K562 (cell line): Measurements from ENCODE around the gene ENOX2. TPM values are rescaled to one million over a fixed set of nuclear protein-coding genes. Genes with fewer than 3 reads are reported as not detected.

ENCODE experiments used
- ATAC-seq: fragments of 200-7000 bp; cut with Tn5 transposase; 3 replicates; pipeline ENCODE4 v1.9.1; 2020; ENCODE audit warnings: moderate library complexity
- BruUV-seq: library from RNA; stranded (reverse); fragments of 400-500 nt; replicated peaks from 2 replicates; lab custom pipeline; 2021; lab: Mats Ljungman, UMichigan
- CTCF ChIA-PET: fragments of 300-600 bp; formaldehyde crosslinking; extraction: SDS; loops from one replicate; lab custom pipeline; 2021; ENCODE audit warnings: low intra/inter-chr PET ratio; lab: Yijun Ruan, JAX
- POLR2A ChIA-PET: fragments of 300-600, 350-650 bp; sonication (Branson Sonifier 250); formaldehyde crosslinking; extraction: SDS; loops from one replicate; lab custom pipeline; 2021; ENCODE audit warnings: antibody characterized with exemption, inconsistent platforms; lab: Yijun Ruan, JAX
- DNase-seq, 4 experiments: peaks; one replicate each; pipeline versions ENCODE4 v3.0.0 to v3.0.0-alpha.2; 2011 to 2018; ENCODE audit warnings: low spot score in 3 of 4, mixed read lengths in 3 of 4; ENCODE audit errors: extremely low read depth in 1 of 4
- FAIRE-seq: peaks from 2 replicates; lab custom pipeline; 2011; peaks lifted over from hg19 to GRCh38; lab: Jason Lieb, UNC
- H2AFZ ChIP-seq: 2 replicates; pipeline ENCODE4 v1.6.0; 2011; ENCODE audit warnings: low read depth, low read length, control low read depth, inconsistent platforms
- H3K27ac ChIP-seq: fragments of 200-600 bp; 3 replicates; pipeline ENCODE4 v1.8.0; 2011; ENCODE audit warnings: low read depth, mild to moderate bottlenecking, control low read depth, inconsistent platforms, low read length, moderate library complexity, mixed read lengths; ENCODE audit errors: extremely low read depth
- H3K27me3 ChIP-seq, 2 experiments: fragments of 300-600 bp in 1 of 2; 2 replicates in 1 of 2; 3 replicates in 1 of 2; pipeline versions ENCODE4 v1.6.0 to v1.8.0; 2011; ENCODE audit warnings: inconsistent platforms in 2 of 2, low read length in 2 of 2, mild to moderate bottlenecking in 1 of 2, mixed read lengths in 1 of 2, moderate library complexity in 1 of 2; ENCODE audit not compliant: control insufficient read depth in 2 of 2, insufficient read depth in 2 of 2
- H3K36me3 ChIP-seq: fragments of 300-600 bp; 3 replicates; pipeline ENCODE4 v1.8.0; 2011; ENCODE audit warnings: mild to moderate bottlenecking, low read length, inconsistent platforms; ENCODE audit not compliant: control insufficient read depth, insufficient read depth
- H3K4me1 ChIP-seq, 2 experiments: fragments of 200-600 bp in 1 of 2; replicated peaks in 1 of 2; 2 replicates in 1 of 2; 3 replicates in 1 of 2; pipeline versions ENCODE4 v1.5.1 to v1.8.0; 2011; ENCODE audit warnings: inconsistent platforms in 2 of 2, low read length in 2 of 2, mild to moderate bottlenecking in 1 of 2, mixed read lengths in 1 of 2, moderate library complexity in 1 of 2; ENCODE audit not compliant: control insufficient read depth in 2 of 2, insufficient read depth in 2 of 2
- H3K4me2 ChIP-seq: 2 replicates; pipeline ENCODE4 v1.6.1; 2011; ENCODE audit warnings: low read length, control low read depth, inconsistent platforms, mixed read lengths; ENCODE audit not compliant: insufficient read depth
- H3K4me3 ChIP-seq: fragments of 200-600 bp; sonication (generic), shearing (Covaris generic); 2 replicates; pipeline ENCODE4 v1.5.1; 2016; ENCODE audit warnings: control low read depth, inconsistent platforms
- H3K79me2 ChIP-seq: fragments of 200-600 bp; 3 replicates; pipeline ENCODE4 v1.8.0; 2011; ENCODE audit warnings: low read length, inconsistent platforms; ENCODE audit not compliant: control insufficient read depth, insufficient read depth
- H3K9ac ChIP-seq, 2 experiments: 2 replicates each; pipeline versions ENCODE4 v1.6.0 to v1.6.1; 2011; ENCODE audit warnings: low read depth in 2 of 2, low read length in 2 of 2, control low read depth in 1 of 2, inconsistent platforms in 1 of 2, mild to moderate bottlenecking in 1 of 2, mixed read lengths in 1 of 2; ENCODE audit not compliant: insufficient read depth in 1 of 2
- H3K9me1 ChIP-seq: one replicate; pipeline ENCODE4 v1.6.0; 2011; ENCODE audit warnings: inconsistent platforms, mild to moderate bottlenecking, low read length, moderate library complexity; ENCODE audit not compliant: control insufficient read depth, insufficient read depth
- H3K9me3 ChIP-seq: replicated peaks from 2 replicates; pipeline ENCODE4 v1.5.1; 2011; ENCODE audit warnings: low read depth, low read length, inconsistent platforms; ENCODE audit not compliant: control insufficient read depth, insufficient read depth
- H4K20me1 ChIP-seq: replicated peaks from 2 replicates; pipeline ENCODE4 v1.6.1; 2011; ENCODE audit warnings: low read length, inconsistent platforms, mixed read lengths; ENCODE audit not compliant: control insufficient read depth, insufficient read depth
- CEBPB ChIP-seq: fragments of 450-650 bp; IDR thresholded peaks from 2 replicates; pipeline ENCODE4 v1.6.1; 2016; ENCODE audit warnings: missing genetic modification characterization, missing compliant biosample characterization
- NFYB ChIP-seq: IDR thresholded peaks from 2 replicates; pipeline ENCODE4 v1.6.1; 2011; ENCODE audit warnings: mild to moderate bottlenecking, moderate library complexity; ENCODE audit not compliant: insufficient read length; ENCODE audit errors: extremely low read depth
- PCBP1 ChIP-seq: fragments of 200-400 bp; formaldehyde crosslinking; IDR thresholded peaks from 2 replicates; pipeline ENCODE4 v1.6.1; 2018; ENCODE audit warnings: mild to moderate bottlenecking, low read depth, low read length; ENCODE audit not compliant: poor library complexity, severe bottlenecking
- PCBP2 ChIP-seq: fragments of 200-400 bp; formaldehyde crosslinking; IDR thresholded peaks from 2 replicates; pipeline ENCODE4 v1.6.1; 2018; ENCODE audit warnings: low read length, low read depth, mild to moderate bottlenecking, moderate library complexity; ENCODE audit not compliant: poor library complexity, severe bottlenecking
- RBBP5 ChIP-seq: fragments of 200-600 bp; sonication (generic); IDR thresholded peaks from 2 replicates; pipeline ENCODE4 v1.6.1; 2012; ENCODE audit warnings: borderline replicate concordance, mild to moderate bottlenecking, low read length, control low read depth, inconsistent platforms; ENCODE audit not compliant: insufficient read depth, poor library complexity, severe bottlenecking
- TAF1 ChIP-seq: IDR thresholded peaks from 2 replicates; pipeline ENCODE4 v1.6.1; 2011; ENCODE audit warnings: mild to moderate bottlenecking, low read length, moderate library complexity; ENCODE audit not compliant: insufficient read depth, control insufficient read depth, severe bottlenecking; ENCODE audit errors: extremely low read depth
- TRIM24 ChIP-seq, 2 experiments: fragments of 450-650 bp; IDR thresholded peaks; 2 replicates each; pipeline ENCODE4 v1.6.1; 2016
- YY1 ChIP-seq, 3 experiments: IDR thresholded peaks; 2 replicates each; pipeline ENCODE4 v1.6.1; 2011; ENCODE audit warnings: low read length in 2 of 3, mild to moderate bottlenecking in 2 of 3, moderate library complexity in 2 of 3, borderline replicate concordance in 1 of 3, control low read depth in 1 of 3, low read depth in 1 of 3; ENCODE audit not compliant: insufficient read depth in 3 of 3, insufficient replicate concordance in 2 of 3, control insufficient read depth in 1 of 3, insufficient read length in 1 of 3; ENCODE audit errors: extremely low read depth in 1 of 3
- ZNF175 ChIP-seq: fragments of 200-800 bp; sonication (Bioruptor generic); IDR thresholded peaks from 2 replicates; pipeline ENCODE4 v1.6.1; 2016; ENCODE audit warnings: low read depth, mild to moderate bottlenecking, missing genetic modification characterization, missing compliant biosample characterization
- ZNF561 ChIP-seq: fragments of 450-650 bp; formaldehyde crosslinking; conservative IDR thresholded peaks from 2 replicates; pipeline ENCODE4 v1.4.0; 2020; ENCODE audit warnings: mild to moderate bottlenecking, moderate library complexity
- WGBS: fragments of 100-300 bp; shearing (Covaris generic); methylation state at CpG from one replicate; pipeline ENCODE4 v1.1.6; 2016; ENCODE audit warnings: low coverage, mixed read lengths; ENCODE audit not compliant: insufficient coverage; ENCODE audit errors: missing lambda C conversion rate; 5-methylcytosine and 5-hydroxymethylcytosine counted together
- in situ Hi-C: fragments of 300-500 bp; cut with MboI; formaldehyde crosslinking; loops from 4 replicates; pipeline ENCODE4 v1.15.0; 2018; ENCODE audit warnings: inconsistent platforms, mixed read lengths
- intact Hi-C: fragments of 100-400 bp; cut with micrococcal nuclease; formaldehyde crosslinking; loops from 2 replicates; pipeline ENCODE4 v1.14.2; 2022
- polyA plus RNA-seq, 8 experiments: library from polyadenylated mRNA; depleted of rRNA in 4 of 8; stranded (reverse) in 5 of 8; unstranded in 3 of 8; fragments of >200 nt; fragmentation: Nextera tagmentation in 2 of 8; fragmentation: Illumina TruSeq in 1 of 8; extraction: Ambion mirVana in 2 of 8; extraction: Trizol in 1 of 8; gene quantifications; 2 replicates each; pipeline versions ENCODE4 v1.2.1 to v1.2.3, GENCODE V29; 2011 to 2014; ENCODE audit warnings: inconsistent platforms in 1 of 8, missing spikeins in 1 of 8
- total RNA-seq, 7 experiments: library from RNA; depleted of rRNA in 6 of 7; stranded (reverse); fragments of >200 nt in 6 of 7; fragmentation: Illumina TruSeq in 2 of 7; extraction: Trizol in 2 of 7; gene quantifications; 2 replicates each; pipeline versions ENCODE4 v1.2.1 to v1.2.3, GENCODE V29; 2011 to 2021; ENCODE audit warnings: low replicate concordance in 1 of 7

The ENOX2 gene
- total and polyA plus RNA-seq, 9 of the 15 experiments (the other 6 are each of a cell fraction or from before 2014, with no cell fraction given), result 6.1 to 24.0 (median 13.8) TPM

DNA sequence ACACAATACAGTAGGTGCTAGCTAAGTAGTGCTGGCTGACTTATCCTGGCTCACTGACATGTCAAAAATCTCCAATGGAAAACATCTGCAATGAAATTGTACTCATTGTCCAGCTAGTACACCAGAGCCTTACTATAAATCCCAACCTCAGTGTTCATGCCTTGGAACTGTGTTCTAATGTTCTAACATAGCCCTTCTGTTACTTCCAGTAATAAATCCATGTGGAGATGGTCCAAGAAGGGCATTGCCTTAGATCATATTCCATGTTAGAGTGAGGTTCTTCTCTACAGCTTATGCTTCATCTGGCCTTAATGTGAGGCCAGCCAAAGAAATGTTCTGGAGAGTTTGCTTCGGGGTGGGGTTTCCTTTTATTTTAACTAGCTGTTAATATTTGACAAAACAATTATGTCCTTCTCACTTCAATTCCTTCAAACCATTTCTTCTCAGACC lies 25.1 kb downstream of the ENOX2 start:
- H3K27me3 ChIP-seq, result no peaks in the 10 kb centered on the region
- in situ Hi-C loops (no loop called here), intact Hi-C loops (no loop called here)
- H3K79me2 ChIP-seq, result no peaks in the 10 kb centered on the region
- POLR2A ChIA-PET, result no interaction called here
- 82% methylated on average over 1 of the region's 1 CpG for WGBS
- H3K36me3 ChIP-seq, result no peaks in the 10 kb centered on the region
- H3K4me3 ChIP-seq, result no peak overlapping the region
- TF ChIP-seq CEBPB (tag), result no peak
- TF ChIP-seq NFYB, result no peak
- TF ChIP-seq PCBP1, result no peak
- no peak for TF ChIP-seq TRIM24 (IDR thresholded peaks at IDR 0.05)
- TF ChIP-seq ZNF561, result no peak
- no peak for TF ChIP-seq YY1 (IDR thresholded peaks at IDR 0.05; ENCODE audit: borderline replicate concordance in 1 of 3, control insufficient read depth in 1 of 3, extremely low read depth in 1 of 3, insufficient read depth in 3 of 3, insufficient read length in 1 of 3, insufficient replicate concordance in 2 of 3, low read depth in 1 of 3, low read length in 2 of 3)
- TF ChIP-seq TAF1, result no peak
- TF ChIP-seq RBBP5, result no peak
- TF ChIP-seq PCBP2, result no peak
- TF ChIP-seq ZNF175 (CRISPR knock-in tag), result no peak
- FAIRE-seq, result no peak
- H3K4me1 ChIP-seq, result peaks cover 0 to 18% of the 10 kb centered on the region in 2 experiments; a peak in 3 of 5 replicates
- H3K27ac ChIP-seq, result no peak overlapping the region
- no peak for ATAC-seq
- CTCF ChIA-PET, result no interaction called here
- no peak overlapping the region for H3K9ac ChIP-seq
- no peak for DNase-seq
- no peak overlapping the region for H2AFZ ChIP-seq
- H4K20me1 ChIP-seq, result no peaks in the 10 kb centered on the region
- BruUV-seq, result no TSS peak
- no peaks in the 10 kb centered on the region for H3K9me3 ChIP-seq
- no peaks in the 10 kb centered on the region for H3K9me1 ChIP-seq
- no peak overlapping the region for H3K4me2 ChIP-seq
